NCI-H1436 (cell line): ENCODE results near the gene TRPM5.
"Not testable (repeated sequence)": the region's sequence is repeated elsewhere in the genome, so short reads cannot be mapped to it uniquely, and the experiment has no call there.

Experiments
- DNase-seq: peaks from one replicate; lab custom pipeline; 2025; lab: John Stamatoyannopoulos, UW

Gene TRPM5

GRCh38 chr11:2443881-2444820 is at the start of gene TRPM5:
Gene TRPM5 (minus strand): TSS chr11:2444514. CDS start chr11:2423036, 21,478 bp downstream.
- DNase-seq: no peak

- no peak for DNase-seq
These were observed 44.8 kb upstream of the TRPM5 start for GRCh38 chr11:2489083-2489482.

- DNase-seq: no peak
These were observed 43.7 kb upstream of the TRPM5 start for GRCh38 chr11:2488004-2488403.

- no peak for DNase-seq
These were observed 40.3 kb upstream of the TRPM5 start for GRCh38 chr11:2484576-2485125.

GRCh38 chr11:2483426-2483825 is 39.1 kb upstream of the TRPM5 start:
- DNase-seq: no peak

- DNase-seq: no peak
These were observed 38.4 kb upstream of the TRPM5 start for GRCh38 chr11:2482745-2483144.

- DNase-seq: no peak
These were observed 37.9 kb upstream of the TRPM5 start for GRCh38 chr11:2482204-2482603.

- no peak for DNase-seq
These were observed 36.9 kb upstream of the TRPM5 start for GRCh38 chr11:2481253-2481652.

- no peak for DNase-seq
These were observed 36.5 kb upstream of the TRPM5 start for GRCh38 chr11:2480874-2481220.

- not testable (repeated sequence) for DNase-seq
These were observed 36.0 kb upstream of the TRPM5 start for GRCh38 chr11:2480067-2480873.

- DNase-seq: no peak
These were observed 33.6 kb upstream of the TRPM5 start for GRCh38 chr11:2477936-2478335.

- DNase-seq: no peak
These were observed 32.9 kb upstream of the TRPM5 start for GRCh38 chr11:2477254-2477653.

GRCh38 chr11:2475136-2475918 is 31.0 kb upstream of the TRPM5 start:
- DNase-seq: no peak

- no peak for DNase-seq
These were observed 30.0 kb upstream of the TRPM5 start for GRCh38 chr11:2474059-2474901.

- DNase-seq: no peak
These were observed 29.2 kb upstream of the TRPM5 start for GRCh38 chr11:2473361-2474058.

- no peak for DNase-seq
These were observed 28.3 kb upstream of the TRPM5 start for GRCh38 chr11:2472428-2473186.

GRCh38 chr11:2471804-2472096 is 27.4 kb upstream of the TRPM5 start:
- DNase-seq: no peak

- no peak for DNase-seq
These were observed 26.9 kb upstream of the TRPM5 start for GRCh38 chr11:2471048-2471803.

GRCh38 chr11:2470495-2470894 is 26.2 kb upstream of the TRPM5 start:
- no peak for DNase-seq
